Spleen (tissue), 7 donors: ENCODE measurements around the gene FMN2.

Source experiments
- CTCF ChIP-seq, 11 experiments: fragments of 200-600 bp in 7 of 11; fragments of 450-650 bp in 4 of 11; sonication (generic) in 4 of 11; IDR thresholded peaks in 8 of 11; conservative IDR thresholded peaks in 3 of 11; 1 replicate in 7 of 11; 2 replicates in 4 of 11; pipeline versions ENCODE4 v1.4.0 to v1.8.0; 2016 to 2021; ENCODE audit warnings: antibody characterized with exemption in 11 of 11, inconsistent platforms in 4 of 11, mild to moderate bottlenecking in 1 of 11
- POLR2A ChIP-seq, 3 donors: fragments of 450-650 bp; IDR thresholded peaks; one replicate each; pipeline ENCODE4 v1.5.1; 2017; ENCODE audit warnings: antibody characterized with exemption in 3 of 3, mild to moderate bottlenecking in 1 of 3
- POLR2AphosphoS5 ChIP-seq, 3 donors: sonication (generic); formaldehyde crosslinking; IDR thresholded peaks; one replicate each; pipeline ENCODE4 v1.5.1; 2017; ENCODE audit warnings: antibody characterized with exemption in 3 of 3
- donor health status: DM: no; HTN: no; CAD: no; lungs with moderate emphysema.
- donor health status: DM: no; HTN: no; CAD: no.
- donor health status: DM: no; HTN: no; CAD: no.

DNA sequence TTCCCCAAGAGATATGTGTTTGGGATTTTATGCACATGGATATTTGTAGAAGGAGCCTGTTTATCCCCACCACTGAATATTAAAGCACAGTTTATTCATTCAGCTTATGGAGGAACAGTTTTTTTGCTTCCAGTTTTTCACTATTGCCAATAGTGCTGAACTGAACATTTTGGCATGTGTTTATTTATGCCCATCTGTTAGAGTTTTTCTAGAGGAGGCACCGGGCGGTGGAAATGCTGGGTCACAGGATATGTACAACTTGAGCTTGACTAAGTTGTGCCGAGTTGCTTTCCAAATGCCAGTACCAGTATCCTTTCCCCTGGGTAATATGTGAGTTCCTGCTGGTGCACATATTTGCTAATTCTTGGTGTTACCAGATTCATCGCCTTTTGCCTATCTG is 409.0 kb downstream of the FMN2 start:
- no peak for TF ChIP-seq CTCF (IDR thresholded peaks at IDR 0.05 in 8 of 11, conservative IDR thresholded peaks at IDR 0.05 in 3 of 11)
- no peak for TF ChIP-seq POLR2A (IDR thresholded peaks at IDR 0.05)
- no peak for TF ChIP-seq POLR2AphosphoS5 (IDR thresholded peaks at IDR 0.05)
